ENCODE data around the gene CABYR. TPM values are rescaled to one million over a fixed set of nuclear protein-coding genes. Genes with fewer than 3 reads are reported as not detected.

CABYR gene
- total RNA-seq, 4 donors from 2014 or later = 2.0 to 4.4 TPM; not detected in 2

GRCh38 chr18:24180048-24180447 lies 41.2 kb downstream of the CABYR start:
- H3K36me3 ChIP-seq = no peaks in the 10 kb centered on the region
- H3K27ac ChIP-seq = no peak overlapping the region
- TF ChIP-seq, protein P1, sequence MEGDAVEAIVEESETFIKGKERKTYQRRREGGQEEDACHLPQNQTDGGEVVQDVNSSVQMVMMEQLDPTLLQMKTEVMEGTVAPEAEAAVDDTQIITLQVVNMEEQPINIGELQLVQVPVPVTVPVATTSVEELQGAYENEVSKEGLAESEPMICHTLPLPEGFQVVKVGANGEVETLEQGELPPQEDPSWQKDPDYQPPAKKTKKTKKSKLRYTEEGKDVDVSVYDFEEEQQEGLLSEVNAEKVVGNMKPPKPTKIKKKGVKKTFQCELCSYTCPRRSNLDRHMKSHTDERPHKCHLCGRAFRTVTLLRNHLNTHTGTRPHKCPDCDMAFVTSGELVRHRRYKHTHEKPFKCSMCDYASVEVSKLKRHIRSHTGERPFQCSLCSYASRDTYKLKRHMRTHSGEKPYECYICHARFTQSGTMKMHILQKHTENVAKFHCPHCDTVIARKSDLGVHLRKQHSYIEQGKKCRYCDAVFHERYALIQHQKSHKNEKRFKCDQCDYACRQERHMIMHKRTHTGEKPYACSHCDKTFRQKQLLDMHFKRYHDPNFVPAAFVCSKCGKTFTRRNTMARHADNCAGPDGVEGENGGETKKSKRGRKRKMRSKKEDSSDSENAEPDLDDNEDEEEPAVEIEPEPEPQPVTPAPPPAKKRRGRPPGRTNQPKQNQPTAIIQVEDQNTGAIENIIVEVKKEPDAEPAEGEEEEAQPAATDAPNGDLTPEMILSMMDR (IDR thresholded peaks at IDR 0.05) = no peak
- TF ChIP-seq POLR2A (IDR thresholded peaks at IDR 0.05) = no peak
- H3K27me3 ChIP-seq = no peaks in the 10 kb centered on the region
- no peak for DNase-seq
- H3K4me1 ChIP-seq = no peaks in the 10 kb centered on the region
- no peaks in the 10 kb centered on the region for H3K9me3 ChIP-seq
- intact Hi-C loops (cut with DNase I; ENCODE audit: low total_unique reads) = no loop called here
- no peak overlapping the region for H3K4me3 ChIP-seq

GRCh38 chr18:24181806-24182205 lies 42.9 kb downstream of the CABYR start:
- H3K27me3 ChIP-seq = no peaks in the 10 kb centered on the region
- no peaks in the 10 kb centered on the region for H3K9me3 ChIP-seq
- no peak overlapping the region for H3K27ac ChIP-seq
- no peaks in the 10 kb centered on the region for H3K4me1 ChIP-seq
- no peak overlapping the region for H3K4me3 ChIP-seq
- TF ChIP-seq POLR2A (IDR thresholded peaks at IDR 0.05) = no peak
- TF ChIP-seq, protein P1 (IDR thresholded peaks at IDR 0.05) = no peak
- no peak for DNase-seq
- intact Hi-C loops (cut with DNase I; ENCODE audit: low total_unique reads) = no loop called here
- no peaks in the 10 kb centered on the region for H3K36me3 ChIP-seq

DNA sequence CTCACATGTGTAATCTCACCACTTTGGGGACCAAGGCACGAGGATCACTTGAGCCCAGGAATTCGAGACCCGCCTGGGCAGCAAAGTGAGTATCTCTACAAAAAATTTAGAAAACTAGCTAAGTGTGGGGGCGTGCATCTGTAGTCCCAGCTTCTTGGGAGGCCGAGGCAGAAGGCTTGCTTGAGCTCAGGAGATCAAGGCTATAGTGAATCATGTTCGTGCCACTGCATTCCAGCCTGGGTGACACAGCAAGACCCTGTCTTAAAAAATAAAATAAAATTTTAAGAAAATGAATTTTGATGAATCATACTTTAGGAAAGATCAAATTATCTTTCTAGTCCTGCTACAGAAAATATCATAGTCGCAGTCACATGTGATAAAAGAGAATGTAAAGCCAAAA lies 46.9 kb downstream of the CABYR start:
- TF ChIP-seq POLR2A (IDR thresholded peaks at IDR 0.05) = no peak
- TF ChIP-seq, protein P1 (IDR thresholded peaks at IDR 0.05) = no peak
- DNase-seq = no peak
- Histone ChIP-seq H3K9me3 (no peaks in the 10 kb centered on the region), H3K27me3 (no peaks in the 10 kb centered on the region), H3K4me1 (no peaks in the 10 kb centered on the region), H3K27ac (no peak overlapping the region), H3K4me3 (no peak overlapping the region), H3K36me3 (no peaks in the 10 kb centered on the region)
- intact Hi-C loops (cut with DNase I; ENCODE audit: low total_unique reads) = no loop called here

DNA sequence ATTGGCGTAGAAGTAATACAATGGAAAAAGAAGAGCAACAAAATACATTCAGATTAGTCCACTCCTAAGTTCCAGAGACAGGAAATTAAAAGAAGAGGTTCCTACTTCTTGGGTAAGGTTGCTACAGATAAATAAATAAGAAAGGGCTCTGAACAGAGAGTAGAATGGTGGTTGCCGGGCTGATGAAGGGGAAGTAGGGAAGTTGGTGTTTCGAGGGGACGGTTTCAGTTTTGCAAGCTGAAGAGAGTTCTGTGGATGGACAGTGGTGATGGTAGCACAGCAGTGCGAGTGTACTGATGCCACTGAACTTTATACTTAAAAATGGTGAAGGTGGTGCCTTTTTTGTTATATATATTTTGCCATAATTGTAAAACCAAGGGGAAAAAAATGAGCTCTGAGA lies 48.2 kb downstream of the CABYR start:
- H3K4me1 ChIP-seq = no peaks in the 10 kb centered on the region
- H3K4me3 ChIP-seq = no peak overlapping the region
- no peak for DNase-seq
- intact Hi-C loops (cut with DNase I; ENCODE audit: low total_unique reads) = no loop called here
- no peaks in the 10 kb centered on the region for H3K9me3 ChIP-seq
- no peaks in the 10 kb centered on the region for H3K27me3 ChIP-seq
- TF ChIP-seq POLR2A (IDR thresholded peaks at IDR 0.05) = no peak
- TF ChIP-seq, protein P1 (IDR thresholded peaks at IDR 0.05) = no peak
- no peaks in the 10 kb centered on the region for H3K36me3 ChIP-seq
- no peak overlapping the region for H3K27ac ChIP-seq

GRCh38 chr18:24187689-24188088 lies 48.8 kb downstream of the CABYR start:
- H3K27me3 ChIP-seq = no peaks in the 10 kb centered on the region
- no peaks in the 10 kb centered on the region for H3K36me3 ChIP-seq
- no peak overlapping the region for H3K4me3 ChIP-seq
- H3K27ac ChIP-seq = no peak overlapping the region
- no peak for DNase-seq
- H3K9me3 ChIP-seq = no peaks in the 10 kb centered on the region
- TF ChIP-seq, protein P1 (IDR thresholded peaks at IDR 0.05) = no peak
- no peak for TF ChIP-seq POLR2A (IDR thresholded peaks at IDR 0.05)
- H3K4me1 ChIP-seq = no peaks in the 10 kb centered on the region
- intact Hi-C loops (cut with DNase I; ENCODE audit: low total_unique reads) = no loop called here

Measured in uterus (tissue), 4 donors.